ENCODE results near the gene IP6K1. TPM values are rescaled to one million over a fixed set of nuclear protein-coding genes. Genes with fewer than 3 reads are reported as not detected.
"Not testable (repeated sequence)": the region's sequence is repeated elsewhere in the genome, so short reads cannot be mapped to it uniquely, and the experiment has no call there.

The IP6K1 gene
- total RNA-seq, 1 donor from 2014 or later: 37.7 TPM

- no peak for TF ChIP-seq CTCF (IDR thresholded peaks at IDR 0.05; ENCODE audit: insufficient read depth, low read length, poor library complexity, severe bottlenecking)
- DNase-seq (ENCODE audit: low read depth): no peak
- Histone ChIP-seq H3K27me3 (ENCODE audit: control insufficient read depth, insufficient read depth, low read length) (no peaks in the 10 kb centered on the region), H3K36me3 (ENCODE audit: control insufficient read depth, insufficient read depth, low read length) (peaks cover 2% of the 10 kb centered on the region), H3K4me3 (ENCODE audit: low read depth, low read length) (no peak overlapping the region)
Measured at GRCh38 chr3:49781415-49782199, 4.7 kb downstream of the IP6K1 start.

GRCh38 chr3:49780975-49781365 lies 5.4 kb downstream of the IP6K1 start:
- not testable (repeated sequence) for H3K27me3 ChIP-seq (ENCODE audit: control insufficient read depth, insufficient read depth, low read length); H3K4me3 ChIP-seq (ENCODE audit: low read depth, low read length); H3K36me3 ChIP-seq (ENCODE audit: control insufficient read depth, insufficient read depth, low read length); DNase-seq (ENCODE audit: low read depth)

- Histone ChIP-seq H3K36me3 (ENCODE audit: control insufficient read depth, insufficient read depth, low read length) (peaks cover 2% of the 10 kb centered on the region), H3K27me3 (ENCODE audit: control insufficient read depth, insufficient read depth, low read length) (no peaks in the 10 kb centered on the region), H3K4me3 (ENCODE audit: low read depth, low read length) (no peak overlapping the region)
- no peak for TF ChIP-seq CTCF (IDR thresholded peaks at IDR 0.05; ENCODE audit: insufficient read depth, low read length, poor library complexity, severe bottlenecking)
- no peak for DNase-seq (ENCODE audit: low read depth)
Measured at GRCh38 chr3:49780080-49780974, 6.0 kb downstream of the IP6K1 start.

- H3K4me3 ChIP-seq (ENCODE audit: low read depth, low read length): no peak overlapping the region
- peaks cover 2% of the 10 kb centered on the region for H3K36me3 ChIP-seq (ENCODE audit: control insufficient read depth, insufficient read depth, low read length)
- TF ChIP-seq CTCF (IDR thresholded peaks at IDR 0.05; ENCODE audit: insufficient read depth, low read length, poor library complexity, severe bottlenecking): no peak
- no peak for DNase-seq (ENCODE audit: low read depth)
- no peaks in the 10 kb centered on the region for H3K27me3 ChIP-seq (ENCODE audit: control insufficient read depth, insufficient read depth, low read length)
Measured at GRCh38 chr3:49779358-49780079, 6.8 kb downstream of the IP6K1 start.

GRCh38 chr3:49776101-49776500 lies 10.2 kb downstream of the IP6K1 start:
- not testable (repeated sequence) for H3K4me3 ChIP-seq (ENCODE audit: low read depth, low read length); DNase-seq (ENCODE audit: low read depth); H3K27me3 ChIP-seq (ENCODE audit: control insufficient read depth, insufficient read depth, low read length); H3K36me3 ChIP-seq (ENCODE audit: control insufficient read depth, insufficient read depth, low read length)

GRCh38 chr3:49775538-49775937 lies 10.8 kb downstream of the IP6K1 start:
- Histone ChIP-seq H3K36me3 (ENCODE audit: control insufficient read depth, insufficient read depth, low read length) (no peaks in the 10 kb centered on the region), H3K4me3 (ENCODE audit: low read depth, low read length) (no peak overlapping the region), H3K27me3 (ENCODE audit: control insufficient read depth, insufficient read depth, low read length) (no peaks in the 10 kb centered on the region)
- no peak for TF ChIP-seq CTCF (IDR thresholded peaks at IDR 0.05; ENCODE audit: insufficient read depth, low read length, poor library complexity, severe bottlenecking)
- no peak for DNase-seq (ENCODE audit: low read depth)
